Measurements from ENCODE around the gene HDHD3. TPM values are rescaled to one million over a fixed set of nuclear protein-coding genes. Genes with fewer than 3 reads are reported as not detected.

The HDHD3 gene
- total and polyA plus RNA-seq, 3 experiments from 2014 or later, result 11.9 to 39.6 (median 14.3) TPM

GRCh38 chr9:113337714-113338113, 39.1 kb downstream of the HDHD3 start:
- peaks cover 11% of the 10 kb centered on the region in 2 donors for H3K27me3 Mint-ChIP-seq
- CTCF ChIA-PET, result no interaction called here
- no peak for DNase-seq
- Histone ChIP-seq H3K27me3 (ENCODE audit: insufficient read depth, low read length, poor library complexity, severe bottlenecking) (no peaks in the 10 kb centered on the region), H3K9me3 (ENCODE audit: low read length) (no peaks in the 10 kb centered on the region), H3K4me3 (ENCODE audit: low read length) (no peak overlapping the region), H3K36me3 (ENCODE audit: insufficient read depth, low read length) (no peaks in the 10 kb centered on the region), H3K4me1 (ENCODE audit: insufficient read depth, low read length) (peaks cover 11% of the 10 kb centered on the region), H3K27ac (ENCODE audit: low read depth, low read length) (no peak overlapping the region)
- no peaks in the 10 kb centered on the region for H3K9me3 Mint-ChIP-seq
- H3K36me3 Mint-ChIP-seq, result peaks cover 0 to 1% (median 0%) of the 10 kb centered on the region in 3 donors
- H3K4me1 Mint-ChIP-seq, result peaks cover 12 to 27% (median 13%) of the 10 kb centered on the region in 3 donors
- POLR2A ChIA-PET, result no interaction called here
- H3K27ac Mint-ChIP-seq, result no peak overlapping the region
- no peak overlapping the region for H3K4me3 Mint-ChIP-seq

GRCh38 chr9:113331780-113332179, 45.0 kb downstream of the HDHD3 start:
- CTCF ChIA-PET, result no interaction called here
- Mint-ChIP-seq H3K4me1 (no peaks in the 10 kb centered on the region), H3K4me3 (no peak overlapping the region), H3K9me3 (no peaks in the 10 kb centered on the region), H3K36me3 (no peaks in the 10 kb centered on the region), H3K27me3 (no peaks in the 10 kb centered on the region), H3K27ac (no peak overlapping the region)
- Histone ChIP-seq H3K9me3 (ENCODE audit: low read length) (no peaks in the 10 kb centered on the region), H3K27ac (ENCODE audit: low read depth, low read length) (no peak overlapping the region), H3K4me3 (ENCODE audit: low read length) (no peak overlapping the region), H3K4me1 (ENCODE audit: insufficient read depth, low read length) (no peaks in the 10 kb centered on the region), H3K36me3 (ENCODE audit: insufficient read depth, low read length) (no peaks in the 10 kb centered on the region), H3K27me3 (ENCODE audit: insufficient read depth, low read length, poor library complexity, severe bottlenecking) (no peaks in the 10 kb centered on the region)
- DNase-seq, result no peak
- POLR2A ChIA-PET, result no interaction called here

- POLR2A ChIA-PET, result no interaction called here
These were observed 48.6 kb downstream of the HDHD3 start for GRCh38 chr9:113328045-113328782.

GRCh38 chr9:113326230-113326629, 50.6 kb downstream of the HDHD3 start:
- H3K27ac Mint-ChIP-seq, result no peak overlapping the region
- Histone ChIP-seq H3K27me3 (ENCODE audit: insufficient read depth, low read length, poor library complexity, severe bottlenecking) (no peaks in the 10 kb centered on the region), H3K4me1 (ENCODE audit: insufficient read depth, low read length) (no peaks in the 10 kb centered on the region), H3K9me3 (ENCODE audit: low read length) (no peaks in the 10 kb centered on the region), H3K36me3 (ENCODE audit: insufficient read depth, low read length) (no peaks in the 10 kb centered on the region), H3K4me3 (ENCODE audit: low read length) (no peak overlapping the region), H3K27ac (ENCODE audit: low read depth, low read length) (no peak overlapping the region)
- no peaks in the 10 kb centered on the region for H3K27me3 Mint-ChIP-seq
- H3K9me3 Mint-ChIP-seq, result no peaks in the 10 kb centered on the region
- ChIA-PET POLR2A (no interaction called here), CTCF (interaction anchor here (1.3 kb wide), 1 partner anchor 8 kb away, joined by 3 read pairs; no protein-coding TSS in a partner anchor)
- no peak overlapping the region for H3K4me3 Mint-ChIP-seq
- H3K4me1 Mint-ChIP-seq, result no peaks in the 10 kb centered on the region
- no peaks in the 10 kb centered on the region for H3K36me3 Mint-ChIP-seq
- no peak for DNase-seq

More at GRCh38 chr9:113328045-113328782, 48.6 kb downstream of the HDHD3 start:
- no peaks in the 10 kb centered on the region for H3K4me1 ChIP-seq (ENCODE audit: insufficient read depth, low read length)
- no peaks in the 10 kb centered on the region for H3K36me3 ChIP-seq (ENCODE audit: insufficient read depth, low read length)
- Mint-ChIP-seq H3K36me3 (no peaks in the 10 kb centered on the region), H3K4me1 (no peaks in the 10 kb centered on the region), H3K9me3 (no peaks in the 10 kb centered on the region), H3K27me3 (no peaks in the 10 kb centered on the region), H3K4me3 (no peak overlapping the region), H3K27ac (no peak overlapping the region)
- CTCF ChIA-PET, result no interaction called here
- no peak overlapping the region for H3K4me3 ChIP-seq (ENCODE audit: low read length)
- no peaks in the 10 kb centered on the region for H3K27me3 ChIP-seq (ENCODE audit: insufficient read depth, low read length, poor library complexity, severe bottlenecking)
- no peaks in the 10 kb centered on the region for H3K9me3 ChIP-seq (ENCODE audit: low read length)
- H3K27ac ChIP-seq (ENCODE audit: low read depth, low read length), result no peak overlapping the region
- no peak for DNase-seq

Other genes starting within 250 kb of the HDHD3 start
- gene SLC31A2, start 226.0 kb downstream of the HDHD3 start, total RNA-seq, result 1 to 10 TPM; 5.4 to 5.9 TPM
- 5.2 TPM for gene SLC31A2, start 226.0 kb downstream of the HDHD3 start, polyA plus RNA-seq
- gene FKBP15, start 155.7 kb downstream of the HDHD3 start, total RNA-seq, result 10 to 100 TPM; 29.8 to 30.7 TPM
- 17.7 TPM for gene FKBP15, start 155.7 kb downstream of the HDHD3 start, polyA plus RNA-seq
- gene SLC31A1, start 155.4 kb downstream of the HDHD3 start, total RNA-seq, result 10 to 100 TPM; 13.7 to 15.1 TPM
- 3.4 TPM for gene SLC31A1, start 155.4 kb downstream of the HDHD3 start, polyA plus RNA-seq
- gene CDC26, start 101.4 kb downstream of the HDHD3 start, total RNA-seq, result 10 to 100 TPM; 51.1 to 56.5 TPM
- gene CDC26, start 101.4 kb downstream of the HDHD3 start, polyA plus RNA-seq, result 171 TPM
- gene PRPF4, start 101.3 kb downstream of the HDHD3 start, total RNA-seq, result 10 to 100 TPM; 69.5 to 71.4 TPM
- 27.4 TPM for gene PRPF4, start 101.3 kb downstream of the HDHD3 start, polyA plus RNA-seq
- gene RNF183, start 73.6 kb downstream of the HDHD3 start, total RNA-seq, result not detected
- gene RNF183, start 73.6 kb downstream of the HDHD3 start, polyA plus RNA-seq, result not detected
- gene WDR31, start 36.7 kb downstream of the HDHD3 start, total RNA-seq, result 1 to 10 TPM; 1.3 to 1.9 TPM
- 0.22 TPM for gene WDR31, start 36.7 kb downstream of the HDHD3 start, polyA plus RNA-seq
- gene BSPRY, start 27.4 kb downstream of the HDHD3 start, total RNA-seq, result 1 to 10 TPM; 1.4 to 1.8 TPM
- gene BSPRY, start 27.4 kb downstream of the HDHD3 start, polyA plus RNA-seq, result 0.55 TPM
- 10 to 100 TPM; 22.3 to 22.8 TPM for gene ALAD, start 24.3 kb upstream of the HDHD3 start, total RNA-seq
- 22.1 TPM for gene ALAD, start 24.3 kb upstream of the HDHD3 start, polyA plus RNA-seq
- 10 to 100 TPM; 88.2 to 88.5 TPM for gene POLE3, start 33.7 kb upstream of the HDHD3 start, total RNA-seq
- 115 TPM for gene POLE3, start 33.7 kb upstream of the HDHD3 start, polyA plus RNA-seq
- under 1 TPM; 0.84 to 0.90 TPM for gene C9orf43, start 33.8 kb upstream of the HDHD3 start, total RNA-seq
- gene C9orf43, start 33.8 kb upstream of the HDHD3 start, polyA plus RNA-seq, result 0.83 TPM
- 10 to 100 TPM; 89.2 to 91.2 TPM for gene RGS3, start 86.7 kb upstream of the HDHD3 start, total RNA-seq
- gene RGS3, start 86.7 kb upstream of the HDHD3 start, polyA plus RNA-seq, result 59.8 TPM

All from CD8-positive, alpha-beta memory T cell (primary cell).